ENCODE results near the gene CSH2.

CSH2 gene

GRCh38 chr17:63830278-63830677, 43.2 kb downstream of the CSH2 start:
- H3K27me3 ChIP-seq (ENCODE audit: control insufficient read depth in 1 of 2, insufficient read depth in 2 of 2, low read length in 2 of 2), result no peaks in the 10 kb centered on the region
- H3K9ac ChIP-seq (ENCODE audit: low read length), result no peak overlapping the region
- no peaks in the 10 kb centered on the region for H3K9me3 ChIP-seq (ENCODE audit: low read length)
- H3K4me3 ChIP-seq (ENCODE audit: low read depth in 1 of 2, low read length in 2 of 2), result no peak overlapping the region
- H3K27ac ChIP-seq (ENCODE audit: low read depth, low read length), result no peak overlapping the region
- H3K4me1 ChIP-seq (ENCODE audit: insufficient read depth, low read length), result peaks cover 31% of the 10 kb centered on the region
- H3K36me3 ChIP-seq (ENCODE audit: insufficient read depth, low read length), result peaks cover 69% of the 10 kb centered on the region

GRCh38 chr17:63828936-63829335, 44.5 kb downstream of the CSH2 start:
- H3K9ac ChIP-seq (ENCODE audit: low read length), result no peak overlapping the region

GRCh38 chr17:63827801-63828221, 45.7 kb downstream of the CSH2 start:
- Histone ChIP-seq H3K9me3 (ENCODE audit: low read length) (no peaks in the 10 kb centered on the region), H3K27me3 (ENCODE audit: control insufficient read depth in 1 of 2, insufficient read depth in 2 of 2, low read length in 2 of 2) (no peaks in the 10 kb centered on the region), H3K4me1 (ENCODE audit: insufficient read depth, low read length) (peaks cover 31% of the 10 kb centered on the region), H3K9ac (ENCODE audit: low read length) (peak overlapping the region; percentile 86), H3K27ac (ENCODE audit: low read depth, low read length) (peak overlapping the region; percentile 95), H3K4me3 (ENCODE audit: low read depth in 1 of 2, low read length in 2 of 2) (peak overlapping the region; percentile 83 to 94), H3K36me3 (ENCODE audit: insufficient read depth, low read length) (peaks cover 69% of the 10 kb centered on the region)

More at GRCh38 chr17:63828936-63829335, 44.5 kb downstream of the CSH2 start:
- Histone ChIP-seq H3K27ac (ENCODE audit: low read depth, low read length) (peak overlapping the region; percentile 95), H3K9me3 (ENCODE audit: low read length) (no peaks in the 10 kb centered on the region), H3K4me1 (ENCODE audit: insufficient read depth, low read length) (peaks cover 31% of the 10 kb centered on the region), H3K27me3 (ENCODE audit: control insufficient read depth in 1 of 2, insufficient read depth in 2 of 2, low read length in 2 of 2) (no peaks in the 10 kb centered on the region), H3K4me3 (ENCODE audit: low read depth in 1 of 2, low read length in 2 of 2) (peak overlapping the region in 1 of 2 donors; percentile 94), H3K36me3 (ENCODE audit: insufficient read depth, low read length) (peaks cover 69% of the 10 kb centered on the region)

GRCh38 chr17:63827002-63827800, 46.3 kb downstream of the CSH2 start, which contains the start of the genes FTSJ3 and PSMC5:
TSS of gene FTSJ3 (minus strand) at chr17:63827663. CDS start at chr17:63826902, 761 bp downstream.
TSS of gene PSMC5 (plus strand) at chr17:63827431. CDS start at chr17:63827491, 60 bp downstream.
- Histone ChIP-seq H3K9me3 (ENCODE audit: low read length) (no peaks in the 10 kb centered on the region), H3K36me3 (ENCODE audit: insufficient read depth, low read length) (peaks cover 69% of the 10 kb centered on the region), H3K27ac (ENCODE audit: low read depth, low read length) (peak within 1 kb of the TSS; percentile 95), H3K9ac (ENCODE audit: low read length) (peak within 1 kb of the TSS; percentile 86), H3K4me3 (ENCODE audit: low read depth in 1 of 2, low read length in 2 of 2) (peak within 1 kb of the TSS; percentile 83 to 94), H3K4me1 (ENCODE audit: insufficient read depth, low read length) (peaks cover 31% of the 10 kb centered on the region), H3K27me3 (ENCODE audit: control insufficient read depth in 1 of 2, insufficient read depth in 2 of 2, low read length in 2 of 2) (no peaks in the 10 kb centered on the region)

- Histone ChIP-seq H3K9ac (ENCODE audit: low read length) (peak overlapping the region; percentile 86), H3K9me3 (ENCODE audit: low read length) (no peaks in the 10 kb centered on the region), H3K36me3 (ENCODE audit: insufficient read depth, low read length) (peaks cover 69% of the 10 kb centered on the region), H3K27ac (ENCODE audit: low read depth, low read length) (peak overlapping the region; percentile 95), H3K4me3 (ENCODE audit: low read depth in 1 of 2, low read length in 2 of 2) (peak overlapping the region; percentile 83 to 94), H3K27me3 (ENCODE audit: control insufficient read depth in 1 of 2, insufficient read depth in 2 of 2, low read length in 2 of 2) (no peaks in the 10 kb centered on the region), H3K4me1 (ENCODE audit: insufficient read depth, low read length) (peaks cover 31% of the 10 kb centered on the region)
Measured at GRCh38 chr17:63826468-63827001, 46.9 kb downstream of the CSH2 start.

GRCh38 chr17:63824362-63824761, 49.1 kb downstream of the CSH2 start:
- peaks cover 69% of the 10 kb centered on the region for H3K36me3 ChIP-seq (ENCODE audit: insufficient read depth, low read length)
- H3K27ac ChIP-seq (ENCODE audit: low read depth, low read length), result peak overlapping the region; percentile 7
- no peak overlapping the region for H3K4me3 ChIP-seq (ENCODE audit: low read depth in 1 of 2, low read length in 2 of 2)
- H3K4me1 ChIP-seq (ENCODE audit: insufficient read depth, low read length), result peaks cover 27% of the 10 kb centered on the region
- no peaks in the 10 kb centered on the region for H3K9me3 ChIP-seq (ENCODE audit: low read length)
- H3K9ac ChIP-seq (ENCODE audit: low read length), result no peak overlapping the region
- H3K27me3 ChIP-seq (ENCODE audit: control insufficient read depth in 1 of 2, insufficient read depth in 2 of 2, low read length in 2 of 2), result no peaks in the 10 kb centered on the region

GRCh38 chr17:63823659-63824331, 49.7 kb downstream of the CSH2 start:
- Histone ChIP-seq H3K9ac (ENCODE audit: low read length) (no peak overlapping the region), H3K27me3 (ENCODE audit: control insufficient read depth in 1 of 2, insufficient read depth in 2 of 2, low read length in 2 of 2) (no peaks in the 10 kb centered on the region), H3K4me3 (ENCODE audit: low read depth in 1 of 2, low read length in 2 of 2) (no peak overlapping the region), H3K9me3 (ENCODE audit: low read length) (no peaks in the 10 kb centered on the region), H3K27ac (ENCODE audit: low read depth, low read length) (no peak overlapping the region), H3K36me3 (ENCODE audit: insufficient read depth, low read length) (peaks cover 69% of the 10 kb centered on the region), H3K4me1 (ENCODE audit: insufficient read depth, low read length) (peaks cover 22% of the 10 kb centered on the region)

- Histone ChIP-seq H3K9me3 (ENCODE audit: low read length) (no peaks in the 10 kb centered on the region), H3K27me3 (ENCODE audit: control insufficient read depth in 1 of 2, insufficient read depth in 2 of 2, low read length in 2 of 2) (no peaks in the 10 kb centered on the region), H3K4me3 (ENCODE audit: low read depth in 1 of 2, low read length in 2 of 2) (no peak overlapping the region), H3K27ac (ENCODE audit: low read depth, low read length) (no peak overlapping the region), H3K4me1 (ENCODE audit: insufficient read depth, low read length) (peaks cover 12% of the 10 kb centered on the region), H3K9ac (ENCODE audit: low read length) (no peak overlapping the region), H3K36me3 (ENCODE audit: insufficient read depth, low read length) (peaks cover 80% of the 10 kb centered on the region)
Measured at GRCh38 chr17:63822537-63822936, 50.9 kb downstream of the CSH2 start.
